Measurements from ENCODE around the gene RGS12.

GRCh38 chr4:3303923-3304710, 11.3 kb downstream of the RGS12 start:
- TF ChIP-seq, protein P1, sequence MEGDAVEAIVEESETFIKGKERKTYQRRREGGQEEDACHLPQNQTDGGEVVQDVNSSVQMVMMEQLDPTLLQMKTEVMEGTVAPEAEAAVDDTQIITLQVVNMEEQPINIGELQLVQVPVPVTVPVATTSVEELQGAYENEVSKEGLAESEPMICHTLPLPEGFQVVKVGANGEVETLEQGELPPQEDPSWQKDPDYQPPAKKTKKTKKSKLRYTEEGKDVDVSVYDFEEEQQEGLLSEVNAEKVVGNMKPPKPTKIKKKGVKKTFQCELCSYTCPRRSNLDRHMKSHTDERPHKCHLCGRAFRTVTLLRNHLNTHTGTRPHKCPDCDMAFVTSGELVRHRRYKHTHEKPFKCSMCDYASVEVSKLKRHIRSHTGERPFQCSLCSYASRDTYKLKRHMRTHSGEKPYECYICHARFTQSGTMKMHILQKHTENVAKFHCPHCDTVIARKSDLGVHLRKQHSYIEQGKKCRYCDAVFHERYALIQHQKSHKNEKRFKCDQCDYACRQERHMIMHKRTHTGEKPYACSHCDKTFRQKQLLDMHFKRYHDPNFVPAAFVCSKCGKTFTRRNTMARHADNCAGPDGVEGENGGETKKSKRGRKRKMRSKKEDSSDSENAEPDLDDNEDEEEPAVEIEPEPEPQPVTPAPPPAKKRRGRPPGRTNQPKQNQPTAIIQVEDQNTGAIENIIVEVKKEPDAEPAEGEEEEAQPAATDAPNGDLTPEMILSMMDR (IDR thresholded peaks at IDR 0.05 in 8 of 11, conservative IDR thresholded peaks at IDR 0.05 in 3 of 11): no peak
- TF ChIP-seq POLR2AphosphoS5 (IDR thresholded peaks at IDR 0.05): no peak

All from spleen (tissue), 7 donors.